Glomerular endothelial cell (primary cell): ENCODE data around the gene TP73. TPM values are rescaled to one million over a fixed set of nuclear protein-coding genes. Genes with fewer than 3 reads are reported as not detected.

Experiments used
- DNase-seq: peaks from one replicate; pipeline ENCODE4 v3.0.0-alpha.2; 2011; ENCODE audit warnings: low read depth, low spot score; ENCODE audit errors: extremely low read depth
- total RNA-seq: library from RNA; depleted of rRNA; stranded (reverse); fragments of >200 nt; gene quantifications from 2 replicates; pipeline ENCODE4 v1.2.3, GENCODE V29; 2015

TP73 gene
- total RNA-seq, 1 donor from 2014 or later = 0.88 TPM

DNA sequence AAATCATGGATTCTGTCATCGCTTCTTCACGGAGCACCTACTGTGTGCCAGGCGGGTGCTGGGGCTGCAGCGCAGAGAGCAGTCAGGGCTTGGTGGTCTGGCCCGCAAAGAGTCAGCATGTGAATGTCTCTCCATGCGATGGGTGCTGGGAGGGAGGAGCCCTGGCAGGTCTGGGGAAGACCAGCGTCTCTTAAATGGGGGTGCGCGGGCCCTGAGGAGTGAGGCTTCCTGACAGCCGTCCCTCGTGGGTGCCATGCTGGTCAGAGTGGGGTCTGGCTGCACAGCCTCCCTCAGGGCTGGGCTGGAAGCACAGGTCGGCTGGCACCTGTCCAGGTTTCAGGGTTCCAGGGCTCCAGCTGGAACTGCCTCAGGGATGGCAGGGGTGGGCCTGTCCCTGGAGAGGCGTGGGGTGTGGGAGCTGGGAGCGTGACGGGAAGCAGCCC, 18.5 kb downstream of the TP73 start:
- DNase-seq = no peak

DNA sequence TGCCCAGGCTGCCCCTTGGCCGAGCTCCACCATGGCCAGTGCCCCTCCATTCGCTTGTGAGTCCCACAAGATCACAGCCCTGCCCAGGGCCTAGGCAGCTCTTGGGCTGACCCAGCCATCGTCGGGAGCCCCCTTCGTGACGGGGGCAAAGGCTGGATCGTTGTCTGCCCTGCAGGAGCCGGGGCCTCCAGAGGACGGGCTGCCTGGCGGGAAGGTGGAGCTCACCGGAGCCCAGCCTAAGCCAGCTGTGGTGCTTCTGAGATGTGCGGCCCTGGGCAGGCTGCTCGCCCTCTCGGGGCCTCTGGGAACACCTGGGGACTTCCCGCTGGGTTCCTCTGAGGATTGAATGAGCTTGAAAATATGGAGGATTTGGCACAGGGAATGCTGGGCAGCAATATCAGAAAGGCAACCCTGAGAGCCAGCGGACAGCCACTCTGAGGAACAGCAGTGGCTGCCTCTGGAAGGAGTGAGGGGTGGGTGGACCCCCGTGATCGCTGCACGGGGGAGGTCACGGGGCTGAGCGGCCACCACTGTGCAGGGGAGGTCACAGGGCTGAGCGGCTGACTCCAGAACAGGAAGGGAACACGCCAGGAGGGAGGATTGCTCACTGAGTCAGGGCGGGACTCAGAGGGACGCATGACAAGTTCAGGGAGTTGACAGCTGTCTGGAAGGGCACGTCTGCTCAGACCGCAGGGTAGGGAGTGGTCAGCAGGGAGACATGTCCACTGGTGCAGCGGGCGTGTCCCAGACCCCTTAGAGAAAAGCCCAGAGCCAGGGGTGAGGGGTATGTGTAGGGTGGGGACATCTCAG, 19.3 kb downstream of the TP73 start:
- DNase-seq = no peak

DNA sequence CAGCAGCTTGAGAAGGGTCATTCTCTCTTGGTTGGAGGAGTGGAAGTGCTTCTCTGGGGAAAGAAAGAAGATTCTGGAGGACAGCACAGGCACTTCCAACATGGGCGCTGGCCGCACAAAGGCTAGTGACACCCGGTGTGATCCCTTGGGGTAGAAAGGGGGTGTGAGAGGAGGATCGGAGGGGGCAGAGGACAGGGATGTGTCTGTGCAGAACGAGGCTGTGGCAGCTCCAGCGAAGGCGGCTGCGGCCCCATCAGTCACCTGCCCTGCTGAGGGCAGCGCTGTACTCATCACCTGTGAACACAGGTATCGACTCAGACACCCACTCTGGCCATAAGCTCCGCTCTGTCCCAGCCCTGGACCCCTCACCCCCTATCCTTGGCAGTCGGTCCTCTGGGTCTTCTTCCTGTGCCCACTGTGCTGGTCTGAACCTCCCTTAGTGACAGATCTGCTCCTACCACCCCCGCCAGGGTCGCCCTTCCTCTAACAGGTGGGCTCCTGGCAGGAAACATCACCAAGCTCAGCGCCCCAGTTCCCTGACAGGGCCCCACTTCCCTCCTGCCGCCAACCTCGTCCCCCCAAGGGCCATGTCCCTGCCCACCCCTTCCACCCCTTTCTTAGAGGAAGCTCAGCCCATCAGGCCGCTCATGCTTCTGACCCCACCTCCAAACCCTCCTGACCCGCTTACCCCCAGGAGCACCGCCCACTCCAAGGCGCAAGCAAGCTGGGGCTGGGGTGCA, 20.1 kb downstream of the TP73 start:
- DNase-seq = no peak

DNA sequence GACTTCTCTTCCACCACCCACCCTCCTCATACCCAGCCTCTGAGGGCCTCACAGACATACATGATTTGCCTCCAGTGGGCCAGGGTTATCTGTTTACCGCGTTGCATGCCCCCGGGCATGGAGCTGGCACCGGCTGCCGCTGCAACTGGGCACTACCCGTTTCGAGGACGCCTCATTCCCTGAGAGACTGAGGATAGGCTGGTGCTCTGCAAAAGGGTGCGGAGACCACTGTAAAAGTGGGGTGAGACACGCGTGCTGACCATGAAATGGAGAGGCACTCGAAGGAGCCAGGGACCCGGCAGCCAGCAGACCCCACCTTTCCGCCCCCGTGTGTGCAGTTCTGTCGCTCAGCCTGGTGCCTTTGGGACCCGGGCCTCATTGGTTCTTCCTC, 20.6 kb downstream of the TP73 start:
- DNase-seq = no peak

DNA sequence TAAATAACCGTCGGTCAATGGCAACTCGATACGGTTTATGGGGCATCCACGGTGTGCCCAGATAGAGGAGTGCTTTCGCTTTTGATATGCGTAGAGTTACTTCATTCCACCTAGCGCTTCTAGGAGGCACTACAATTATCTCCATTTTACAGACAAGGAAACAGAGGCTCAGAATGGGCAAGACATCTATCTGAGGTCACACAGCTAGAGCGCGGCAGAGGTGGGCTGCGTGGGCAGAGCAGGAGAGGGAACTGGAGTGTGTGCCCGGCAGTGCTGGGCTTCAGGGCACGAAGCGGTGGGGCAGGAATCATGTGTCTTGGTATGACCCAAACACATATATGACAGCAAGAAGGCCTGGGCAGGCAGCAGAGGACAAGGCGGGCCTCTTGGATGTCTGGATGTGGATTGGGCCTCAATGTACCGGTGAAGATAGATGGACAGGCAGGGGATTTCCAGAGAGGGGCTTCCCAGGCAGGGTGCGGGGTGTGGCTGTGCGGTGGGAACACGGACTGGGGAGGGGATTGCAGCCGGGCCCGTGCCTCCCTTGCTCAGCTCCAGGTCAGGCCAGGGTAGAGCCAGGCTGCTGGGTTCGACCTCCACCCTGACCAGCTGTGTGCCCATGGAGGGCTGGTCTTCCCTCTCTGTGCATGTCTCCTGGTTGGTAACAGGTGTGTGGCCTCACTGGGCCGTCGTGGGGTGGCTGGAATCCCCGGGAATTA, 21.2 kb downstream of the TP73 start:
- DNase-seq = no peak

DNA sequence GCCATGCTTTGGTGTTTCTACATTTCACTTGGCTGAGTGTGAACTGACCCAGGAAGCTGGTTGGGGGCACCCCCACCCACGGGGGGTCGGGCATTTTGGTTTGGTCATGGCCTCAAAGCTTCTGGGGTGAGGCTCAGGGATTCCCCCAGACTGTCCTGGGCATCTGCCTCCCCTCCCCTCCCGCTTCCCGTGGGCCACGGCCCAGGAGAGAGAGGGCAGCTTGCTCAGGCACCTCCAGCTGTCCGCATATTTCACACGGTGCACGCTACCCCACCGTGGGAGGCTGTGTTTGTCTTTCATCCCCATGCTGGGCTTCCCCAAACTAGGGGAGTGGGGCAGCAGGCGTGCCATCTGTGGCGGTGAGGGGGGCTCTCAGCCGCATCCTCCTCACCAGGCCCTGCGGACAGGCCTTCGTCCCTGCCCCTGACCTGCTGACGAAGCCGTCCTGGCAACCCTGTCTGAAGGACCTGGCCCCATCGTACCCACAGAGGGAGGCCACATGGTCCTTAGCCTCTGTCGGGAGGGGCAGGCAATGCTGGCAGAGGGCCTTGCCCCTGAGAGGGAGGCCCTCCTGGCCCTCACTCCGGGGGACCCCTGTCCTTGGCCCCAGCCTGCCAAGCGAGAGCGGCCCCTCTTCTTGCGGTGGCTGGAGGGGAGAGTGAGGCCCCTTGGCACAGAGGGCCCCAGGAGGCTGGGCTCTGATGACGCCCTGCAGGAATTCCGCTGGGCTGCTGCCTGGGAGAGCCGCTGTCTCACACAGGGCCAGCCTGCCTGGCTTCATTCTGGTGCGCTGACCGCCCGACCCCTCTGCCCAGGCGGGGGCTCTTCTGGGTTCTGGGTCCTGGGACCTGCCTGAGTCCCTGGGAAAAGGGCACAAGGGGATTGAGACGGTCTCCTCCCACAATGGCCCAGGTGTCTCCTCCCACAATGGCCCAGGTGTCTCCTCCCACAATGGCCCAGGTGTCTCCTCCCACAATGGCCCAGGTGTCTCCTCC, 22.1 kb downstream of the TP73 start:
- no peak for DNase-seq

DNA sequence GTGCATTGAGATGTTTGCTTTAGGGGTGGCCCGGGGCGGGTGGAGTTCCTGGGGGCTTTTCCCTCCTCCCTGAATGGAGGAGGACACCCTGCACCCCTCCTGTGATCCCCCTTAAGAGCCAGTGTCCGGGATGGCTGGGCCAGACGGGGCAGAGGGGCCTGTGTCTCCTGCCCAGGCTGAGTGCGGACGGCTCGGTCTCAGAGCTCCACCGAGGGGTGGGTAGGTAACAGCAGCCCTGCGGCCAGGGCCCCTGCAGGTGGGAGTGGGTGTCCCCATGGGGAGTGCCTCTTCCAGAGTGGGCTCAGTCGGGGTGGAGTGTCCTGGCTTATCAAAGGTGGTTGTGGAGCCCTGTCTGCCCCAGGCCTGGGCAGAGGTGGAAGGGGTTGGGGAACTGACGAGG, 23.1 kb downstream of the TP73 start:
- DNase-seq = no peak

DNA sequence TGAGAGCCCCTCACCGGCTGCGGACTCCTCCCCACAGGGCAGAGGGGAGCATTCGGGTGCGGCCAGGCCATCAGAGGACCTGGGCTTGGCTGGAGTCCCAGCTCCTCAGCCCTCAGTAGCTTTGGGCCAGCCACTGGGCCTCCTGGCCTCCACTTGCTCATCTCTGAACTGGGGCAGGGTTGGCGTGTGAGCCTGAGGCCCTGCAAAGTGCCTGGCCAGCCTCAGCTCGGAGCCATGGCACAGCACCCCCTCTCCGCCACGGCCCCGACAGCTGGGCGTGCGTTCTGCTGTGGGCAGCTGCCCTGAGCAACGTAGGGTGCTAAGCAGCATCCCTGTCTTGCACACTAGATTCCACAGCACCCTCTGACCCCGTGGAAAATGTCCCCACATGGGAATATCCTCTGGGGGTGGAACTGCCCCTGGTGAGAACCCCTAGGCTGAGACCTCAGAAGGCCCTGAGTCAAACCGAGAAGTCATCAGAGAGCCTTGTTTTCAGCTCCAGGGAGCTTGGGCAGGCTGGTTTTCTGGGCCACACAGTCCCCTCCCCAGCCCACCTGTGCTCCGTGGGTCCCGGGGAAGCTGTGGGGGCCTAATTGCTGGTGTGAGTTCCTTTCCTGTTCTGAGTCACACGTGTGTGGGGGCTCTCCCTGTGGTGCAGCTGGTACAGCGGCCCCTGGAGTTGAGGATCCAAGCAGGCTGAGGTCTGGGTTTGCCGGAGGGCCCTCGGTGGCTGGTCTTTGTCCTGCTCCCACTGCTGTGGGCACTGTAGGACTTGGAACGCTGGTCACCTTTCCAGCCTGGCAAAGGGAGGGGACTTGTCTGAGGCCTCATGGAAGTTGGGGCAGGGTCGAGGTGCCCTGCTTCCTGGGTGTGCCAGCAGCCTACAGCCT, 24.5 kb downstream of the TP73 start:
- no peak for DNase-seq

DNA sequence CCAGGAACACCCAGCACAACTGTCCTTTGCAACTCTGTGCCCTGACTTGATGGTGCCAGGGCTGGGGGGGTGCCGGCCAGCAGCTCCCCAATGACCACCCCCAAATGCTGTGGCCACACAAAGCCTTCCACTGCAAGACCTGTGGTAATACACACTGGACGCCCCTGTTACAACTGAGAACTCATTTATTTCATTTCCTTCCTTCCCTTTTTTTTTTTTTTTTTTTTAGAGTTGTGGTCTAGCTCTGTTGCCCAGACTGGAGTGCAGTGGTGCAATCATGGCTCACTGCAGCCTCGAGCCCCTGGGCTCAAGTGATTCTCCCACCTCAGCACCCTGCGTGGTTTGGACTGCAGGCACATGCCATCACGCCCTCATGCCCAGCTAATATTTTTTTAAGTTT, 25.2 kb downstream of the TP73 start:
- DNase-seq = no peak

DNA sequence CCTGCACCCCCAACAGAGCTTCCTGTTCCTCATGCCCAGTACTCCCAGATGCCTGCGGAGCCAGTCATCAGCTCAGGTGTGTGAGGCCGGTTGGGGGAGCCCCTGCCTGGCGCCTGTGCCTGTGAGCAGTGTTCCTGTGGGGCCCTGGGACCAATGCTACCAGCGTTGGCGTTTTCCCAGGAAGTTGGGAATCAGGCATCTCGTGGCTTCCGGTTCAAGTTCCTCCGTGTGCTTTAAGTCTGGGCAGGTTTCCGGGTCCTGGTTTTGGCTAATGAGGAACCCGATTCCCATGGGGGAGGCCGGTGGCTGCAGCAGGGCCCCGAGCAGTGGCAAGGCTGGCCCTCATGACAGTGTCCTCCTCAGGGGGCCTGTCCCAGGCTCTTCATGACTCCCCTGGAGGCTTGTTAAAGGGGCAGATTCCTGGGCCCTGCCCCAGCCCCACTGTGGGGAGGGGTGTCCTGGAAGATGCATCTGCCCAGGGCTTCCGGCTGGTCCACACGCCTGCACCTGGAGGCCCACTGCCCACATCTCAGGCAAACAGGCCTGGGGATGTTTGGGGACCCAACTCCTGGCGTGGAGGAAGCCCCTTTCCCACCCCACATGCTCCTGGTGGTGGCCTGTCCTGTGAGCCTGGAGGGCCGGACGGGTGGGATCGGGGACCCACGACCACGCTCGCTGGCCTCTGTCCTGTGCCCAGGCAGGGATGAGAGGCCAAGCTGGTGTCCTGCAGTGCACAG, 26.2 kb downstream of the TP73 start:
- DNase-seq = no peak

DNA sequence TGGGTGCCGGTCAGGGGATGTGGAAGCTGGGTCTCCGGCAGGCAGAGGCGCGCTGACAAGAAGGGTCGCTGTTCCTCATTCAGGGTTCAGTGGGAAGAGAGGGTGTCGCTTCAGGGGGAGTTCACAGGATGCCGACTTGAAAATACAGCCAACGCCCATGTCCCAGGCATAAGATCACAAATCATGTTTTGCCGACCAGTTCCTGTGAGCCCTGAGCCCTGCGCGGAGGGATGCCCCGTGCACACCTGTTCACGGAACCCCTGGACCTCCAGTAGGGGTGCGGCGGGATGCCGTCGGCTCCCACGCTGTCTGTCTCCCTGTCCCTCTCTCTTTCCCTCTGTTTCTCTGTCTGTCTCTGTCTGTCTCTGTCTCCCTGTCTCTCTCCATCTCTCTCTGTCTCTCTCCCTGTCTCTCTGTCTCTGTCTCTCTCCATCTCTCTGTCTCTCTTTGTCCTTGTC, 26.8 kb downstream of the TP73 start:
- DNase-seq = no peak

DNA sequence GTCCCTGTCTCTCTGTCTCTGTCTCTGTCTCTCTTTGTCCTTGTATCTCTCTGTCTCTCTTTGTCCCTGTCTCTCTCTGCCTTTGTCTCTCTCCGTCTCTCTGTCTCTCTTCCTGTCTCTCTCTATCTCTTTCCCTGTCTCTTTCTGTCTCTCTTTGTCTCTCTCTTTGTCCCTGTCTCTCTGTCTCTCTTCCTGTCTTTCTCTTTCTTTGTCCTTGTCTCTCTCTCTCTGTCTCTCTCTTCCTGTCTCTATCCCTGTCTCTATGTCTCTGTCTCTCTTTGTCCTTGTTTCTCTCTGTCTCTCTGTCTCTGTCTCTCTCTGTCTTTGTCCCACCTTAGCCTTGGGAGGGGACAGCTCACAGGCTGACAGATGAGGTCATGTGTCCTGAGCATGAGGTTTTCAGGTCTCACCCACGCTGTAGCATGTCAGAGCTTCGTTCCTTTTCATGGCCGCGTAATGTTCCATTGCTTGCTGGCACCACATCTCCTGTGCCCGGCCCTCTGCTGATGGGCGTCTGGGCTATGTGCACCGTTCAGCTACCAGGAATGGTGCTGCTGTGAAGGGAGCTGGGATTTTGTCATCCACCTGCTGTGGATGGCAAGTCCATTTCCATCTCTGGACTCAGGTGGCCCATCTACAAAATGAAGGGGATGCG, 27.6 kb downstream of the TP73 start:
- DNase-seq = no peak

DNA sequence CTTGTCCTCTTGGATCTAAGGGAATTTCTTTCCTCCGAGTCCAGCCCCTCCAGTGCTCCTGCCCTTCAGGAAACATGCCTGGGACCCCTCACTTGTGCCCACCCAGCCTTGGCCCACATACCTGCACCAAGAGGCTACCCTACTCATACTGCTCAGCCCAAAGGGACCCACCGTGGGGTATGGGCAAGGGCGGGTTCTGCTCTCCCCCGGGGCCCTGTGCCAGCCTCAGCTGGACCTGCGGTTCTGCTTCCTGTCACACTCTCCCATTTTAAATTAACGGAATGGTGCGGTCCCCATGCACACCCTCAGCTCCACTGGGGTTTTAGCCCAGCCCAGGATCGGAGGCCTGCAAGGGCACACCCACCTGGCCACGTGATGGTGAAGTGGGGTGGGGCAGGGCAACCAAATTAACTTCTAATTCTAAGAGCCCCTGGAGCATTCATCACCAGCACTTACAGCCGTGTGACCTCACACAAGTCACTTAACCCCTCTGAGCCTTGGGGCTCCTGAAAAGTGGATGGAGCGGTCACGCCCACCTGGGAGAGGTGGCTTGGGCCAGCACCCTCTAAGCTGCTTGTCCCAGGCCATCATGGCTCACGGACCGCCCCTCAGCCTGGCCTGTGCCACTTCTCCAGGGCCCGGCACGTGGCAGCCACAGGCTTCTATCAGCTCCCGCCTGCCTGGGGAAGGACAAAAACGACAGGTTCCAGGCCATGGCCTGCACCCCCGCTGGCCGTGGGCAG, 28.3 kb downstream of the TP73 start:
- no peak for DNase-seq

DNA sequence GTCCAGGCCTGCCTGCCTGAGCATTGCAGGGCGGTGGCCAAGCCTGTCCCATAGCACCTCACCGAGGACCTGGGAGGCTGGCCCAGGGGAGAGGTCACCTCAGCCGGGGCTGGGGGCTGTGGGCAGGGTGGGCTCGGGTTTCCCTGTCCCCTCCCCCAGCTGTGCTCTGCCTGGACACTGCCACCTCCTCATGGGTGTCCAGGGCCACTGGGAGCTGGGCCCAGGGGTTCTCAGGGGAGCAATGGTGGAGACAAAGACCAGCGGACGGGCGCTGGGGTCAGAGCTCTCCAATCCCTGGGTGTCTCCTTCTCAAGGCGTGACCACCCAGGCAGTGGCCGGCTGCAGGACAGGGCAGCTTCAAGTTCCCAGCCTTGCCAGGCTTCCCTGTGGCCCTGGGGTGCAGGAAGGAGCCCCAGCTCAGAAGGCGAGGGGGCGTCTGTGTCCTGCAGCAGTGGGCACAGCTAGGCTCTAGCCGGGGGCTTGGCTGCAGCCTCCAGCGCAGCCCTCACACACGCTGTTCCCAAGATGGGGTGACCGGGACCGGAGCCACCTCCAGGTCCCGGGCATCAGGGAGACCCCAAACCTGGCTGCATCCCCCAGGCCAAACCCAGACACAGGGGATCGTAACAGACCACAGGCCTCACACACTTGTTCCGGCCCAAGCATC, 29.0 kb downstream of the TP73 start:
- no peak for DNase-seq

DNA sequence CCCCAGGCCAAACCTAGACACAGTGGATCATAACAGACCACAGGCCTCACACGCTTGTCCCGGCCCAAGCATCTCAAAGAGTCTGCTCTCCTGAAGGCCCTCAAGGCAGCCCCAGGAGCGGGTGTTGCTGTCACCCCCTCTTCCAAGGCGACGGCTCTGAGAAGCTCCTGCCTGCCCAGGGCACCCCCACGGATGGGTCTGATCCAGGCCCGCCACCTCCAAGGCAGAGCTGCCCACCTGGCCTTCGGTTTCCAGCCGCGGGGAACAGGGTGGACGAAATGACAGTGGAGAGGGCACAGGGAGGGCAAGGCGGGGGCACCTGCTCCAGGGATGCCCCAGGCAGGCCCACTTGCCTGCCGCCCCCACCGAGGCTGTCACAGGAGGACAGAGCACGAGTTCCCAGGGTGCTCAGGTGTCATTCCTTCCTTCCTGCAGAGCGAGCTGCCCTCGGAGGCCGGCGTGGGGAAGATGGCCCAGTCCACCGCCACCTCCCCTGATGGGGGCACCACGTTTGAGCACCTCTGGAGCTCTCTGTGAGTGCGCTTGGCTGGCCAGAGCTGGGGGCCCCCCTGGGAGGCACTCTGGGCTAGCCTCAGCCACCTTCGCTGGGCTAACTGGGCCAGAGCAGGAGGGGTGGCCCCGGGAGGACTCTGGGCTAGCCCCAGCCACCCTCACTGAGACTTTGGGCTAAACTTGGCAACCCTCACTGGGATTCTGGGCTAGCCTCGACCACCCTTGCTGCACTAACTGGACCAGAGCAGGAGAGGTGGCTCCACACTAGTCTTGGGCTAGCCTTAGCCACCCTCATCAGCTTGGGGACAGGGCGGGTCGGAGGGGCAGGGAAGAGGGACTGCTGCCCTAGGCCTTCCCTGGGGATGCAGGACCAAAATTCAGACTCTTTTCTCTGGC, 29.8 kb downstream of the TP73 start:
- no peak for DNase-seq

DNA sequence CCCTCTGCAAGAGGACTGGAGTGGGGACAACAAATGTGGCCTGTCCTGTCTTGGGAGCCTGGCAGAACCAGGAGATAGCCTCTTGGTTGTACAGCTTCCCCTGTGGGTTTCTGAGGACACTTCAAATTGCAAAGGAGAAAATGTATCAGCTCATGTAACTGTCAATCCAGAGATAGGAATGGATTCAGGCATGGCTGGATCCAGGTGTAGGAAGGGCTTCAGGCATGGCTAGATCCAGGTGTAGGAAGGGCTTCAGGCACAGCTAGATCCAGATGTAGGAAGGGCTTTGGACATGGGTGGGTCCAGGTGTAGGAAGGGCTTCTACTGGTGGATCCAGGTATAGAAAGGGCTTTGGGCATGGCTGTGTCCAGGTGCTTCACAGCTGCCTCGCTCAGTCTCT, 30.9 kb downstream of the TP73 start:
- DNase-seq = no peak
